Karpas-422 (cell line): ENCODE results near the gene SORD. TPM values are rescaled to one million over a fixed set of nuclear protein-coding genes. Genes with fewer than 3 reads are reported as not detected.
A peak's percentile ranks its signal among the peaks of the same experiment; 100 is the strongest.
"Not testable (repeated sequence)": the region's sequence is repeated elsewhere in the genome, so short reads cannot be mapped to it uniquely, and the experiment has no call there.

Experiments
- DNase-seq: peaks from one replicate; pipeline ENCODE4 v3.0.0-alpha.2; 2015
- H2AFZ ChIP-seq: fragments of 200-600 bp; sonication (generic); 2 replicates; pipeline ENCODE4 v1.6.1; 2014; ENCODE audit warnings: antibody characterized with exemption, low read length, mixed read lengths
- H3K27ac ChIP-seq: fragments of 200-600 bp; sonication (generic); 2 replicates; pipeline ENCODE4 v1.5.1; 2014; ENCODE audit warnings: mild to moderate bottlenecking, low read length, moderate library complexity
- H3K27me3 ChIP-seq: fragments of 200-600 bp; sonication (generic); 2 replicates; pipeline ENCODE4 v1.6.1; 2014; ENCODE audit warnings: low read length, mixed read lengths
- H3K36me3 ChIP-seq: fragments of 200-600 bp; sonication (generic); 2 replicates; pipeline ENCODE4 v1.6.1; 2014; ENCODE audit warnings: low read length, mixed read lengths; ENCODE audit not compliant: insufficient read depth
- H3K4me1 ChIP-seq: fragments of 200-600 bp; sonication (generic); 2 replicates; pipeline ENCODE4 v1.6.1; 2014; ENCODE audit warnings: mild to moderate bottlenecking, low read length, mixed read lengths
- H3K4me2 ChIP-seq: fragments of 200-600 bp; sonication (generic); 2 replicates; pipeline ENCODE4 v1.6.1; 2014; ENCODE audit warnings: low read length, low read depth, mild to moderate bottlenecking; ENCODE audit not compliant: poor library complexity, severe bottlenecking
- H3K4me3 ChIP-seq: fragments of 200-600 bp; sonication (generic); 2 replicates; pipeline ENCODE4 v1.5.1; 2014; ENCODE audit warnings: mild to moderate bottlenecking, antibody characterized with exemption, low read length, mixed read lengths
- H3K79me2 ChIP-seq: fragments of 200-600 bp; sonication (generic); 2 replicates; pipeline ENCODE4 v1.6.1; 2014; ENCODE audit warnings: mild to moderate bottlenecking, low read length, mixed read lengths
- H3K9ac ChIP-seq: fragments of 200-600 bp; sonication (generic); 2 replicates; pipeline ENCODE4 v1.6.0; 2014; ENCODE audit warnings: low read length
- H3K9me2 ChIP-seq: fragments of 200-600 bp; sonication (generic), shearing (Covaris generic); replicated peaks from 2 replicates; pipeline ENCODE4 v1.6.0; 2014; ENCODE audit warnings: mild to moderate bottlenecking, low read length, moderate library complexity; ENCODE audit not compliant: insufficient read depth
- H3K9me3 ChIP-seq: fragments of 300-700, 200-600 bp; sonication (generic); 2 replicates; pipeline ENCODE4 v1.6.1; 2014; ENCODE audit warnings: low read length, mixed read lengths
- H4K20me1 ChIP-seq: fragments of 200-600 bp; sonication (generic); 2 replicates; pipeline ENCODE4 v1.6.1; 2014; ENCODE audit warnings: mild to moderate bottlenecking, antibody characterized with exemption, low read length, low read depth; ENCODE audit not compliant: insufficient read depth
- total RNA-seq: library from RNA; depleted of rRNA; stranded (reverse); fragments of >200 nt; shearing (Covaris generic); gene quantifications from 2 replicates; pipeline ENCODE4 v1.2.3, GENCODE V29; 2014; ENCODE audit warnings: low replicate concordance

SORD gene
- total RNA-seq, 1 experiment from 2014 or later, result 33.5 TPM

- not testable (repeated sequence) for H2AFZ ChIP-seq, H3K4me2 ChIP-seq, H4K20me1 ChIP-seq, H3K4me3 ChIP-seq, H3K9me2 ChIP-seq, H3K27me3 ChIP-seq, H3K9ac ChIP-seq, H3K9me3 ChIP-seq, DNase-seq, H3K27ac ChIP-seq, H3K36me3 ChIP-seq
- peaks cover 14% of the 10 kb centered on the region for H3K4me1 ChIP-seq
- peaks cover 15% of the 10 kb centered on the region for H3K79me2 ChIP-seq
Measured at GRCh38 chr15:45041538-45041937, 18.5 kb downstream of the SORD start.

- Histone ChIP-seq H3K4me1 (peaks cover 15% of the 10 kb centered on the region), H3K79me2 (peaks cover 14% of the 10 kb centered on the region)
- not testable (repeated sequence) for H3K27ac ChIP-seq, H3K9me2 ChIP-seq, H3K27me3 ChIP-seq, DNase-seq, H3K4me3 ChIP-seq, H4K20me1 ChIP-seq, H3K9ac ChIP-seq, H3K4me2 ChIP-seq, H3K36me3 ChIP-seq, H2AFZ ChIP-seq, H3K9me3 ChIP-seq
Measured at GRCh38 chr15:45042859-45043258, 19.9 kb downstream of the SORD start.

GRCh38 chr15:45044270-45044669 is 21.3 kb downstream of the SORD start:
- H3K79me2 ChIP-seq, result peaks cover 14% of the 10 kb centered on the region
- not testable (repeated sequence) for H4K20me1 ChIP-seq, H3K4me3 ChIP-seq, H2AFZ ChIP-seq, DNase-seq, H3K9me3 ChIP-seq, H3K9ac ChIP-seq, H3K4me2 ChIP-seq, H3K27me3 ChIP-seq, H3K27ac ChIP-seq, H3K9me2 ChIP-seq
- H3K4me1 ChIP-seq, result peaks cover 29% of the 10 kb centered on the region
- H3K36me3 ChIP-seq, result peaks cover 15% of the 10 kb centered on the region

DNA sequence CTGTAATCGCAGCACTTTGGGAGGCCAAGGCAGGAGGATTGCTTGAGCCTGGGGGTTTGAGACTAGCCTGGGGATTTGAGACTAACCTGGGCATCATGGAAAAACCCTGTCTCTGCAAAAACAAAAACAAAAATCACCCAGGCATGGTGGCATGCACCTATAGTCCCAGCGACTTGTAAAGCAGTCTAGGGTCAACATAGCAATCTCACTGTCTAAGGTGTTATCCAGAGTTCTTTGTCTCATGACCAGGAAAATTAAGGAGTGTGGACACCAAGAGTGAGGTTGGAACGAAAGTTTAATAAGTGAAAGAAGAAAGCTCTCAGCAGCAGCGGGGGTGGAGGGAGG is 25.4 kb downstream of the SORD start:
- not testable (repeated sequence) for H4K20me1 ChIP-seq, H3K27me3 ChIP-seq, DNase-seq, H2AFZ ChIP-seq, H3K9me2 ChIP-seq, H3K9me3 ChIP-seq
- Histone ChIP-seq H3K4me3 (peak overlapping the region; percentile 38; the same call in 1 of the 2 replicates), H3K27ac (peak overlapping the region; percentile 88), H3K4me1 (peaks cover 33% of the 10 kb centered on the region), H3K79me2 (peaks cover 52% of the 10 kb centered on the region), H3K9ac (peak overlapping the region; percentile 53), H3K4me2 (peak overlapping the region; percentile 59), H3K36me3 (peaks cover 54% of the 10 kb centered on the region)

- peak overlapping the region; percentile 59 for H3K4me2 ChIP-seq
- H3K36me3 ChIP-seq, result peaks cover 54% of the 10 kb centered on the region
- H3K79me2 ChIP-seq, result peaks cover 52% of the 10 kb centered on the region
- H3K4me1 ChIP-seq, result peaks cover 33% of the 10 kb centered on the region
- peak overlapping the region; percentile 38; the same call in 1 of the 2 replicates for H3K4me3 ChIP-seq
- H3K27me3 ChIP-seq, result no peaks in the 10 kb centered on the region
- H3K27ac ChIP-seq, result peak overlapping the region; percentile 88
- peak; percentile 89 for DNase-seq
- no peak overlapping the region; the same call in 1 of the 2 replicates for H2AFZ ChIP-seq
- H3K9me3 ChIP-seq, result no peaks in the 10 kb centered on the region; the same call in 1 of the 2 replicates
- no peaks in the 10 kb centered on the region for H4K20me1 ChIP-seq
- peak overlapping the region; percentile 62 for H3K9ac ChIP-seq
- H3K9me2 ChIP-seq, result no peaks in the 10 kb centered on the region
Measured at GRCh38 chr15:45048794-45049631, 26.0 kb downstream of the SORD start.

- peak; percentile 20 for DNase-seq
- no peak overlapping the region for H2AFZ ChIP-seq
- H3K4me3 ChIP-seq, result no peak overlapping the region
- no peaks in the 10 kb centered on the region for H3K9me2 ChIP-seq
- H3K9ac ChIP-seq, result no peak overlapping the region
- peaks cover 52% of the 10 kb centered on the region for H3K79me2 ChIP-seq
- no peaks in the 10 kb centered on the region for H4K20me1 ChIP-seq
- peaks cover 54% of the 10 kb centered on the region for H3K36me3 ChIP-seq
- no peak overlapping the region for H3K4me2 ChIP-seq
- no peaks in the 10 kb centered on the region for H3K27me3 ChIP-seq
- H3K27ac ChIP-seq, result no peak overlapping the region
- H3K4me1 ChIP-seq, result peaks cover 23% of the 10 kb centered on the region
- no peaks in the 10 kb centered on the region; the same call in 1 of the 2 replicates for H3K9me3 ChIP-seq
Measured at GRCh38 chr15:45050587-45050986, 27.6 kb downstream of the SORD start.

DNA sequence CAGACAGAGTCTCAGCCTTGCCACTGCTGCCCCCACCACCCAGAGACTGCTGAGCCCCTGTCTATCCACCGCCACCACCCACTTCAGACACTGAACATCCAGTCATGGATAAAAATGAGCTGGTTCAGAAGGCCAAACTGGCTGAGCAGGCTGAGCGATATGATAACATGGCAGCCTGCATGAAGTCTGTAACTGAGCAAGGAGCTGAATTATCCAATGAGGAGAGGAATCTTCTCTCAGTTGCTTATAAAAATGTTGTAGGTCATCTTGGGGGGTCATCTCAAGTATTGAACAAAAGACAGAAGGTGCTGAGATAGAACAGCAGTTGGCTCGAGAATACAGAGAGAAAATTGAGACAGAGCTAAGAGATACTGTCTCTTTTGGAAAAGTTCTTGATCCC is 29.7 kb downstream of the SORD start:
- H3K27ac ChIP-seq, H3K4me3 ChIP-seq, H3K27me3 ChIP-seq, H2AFZ ChIP-seq, DNase-seq, H3K9me3 ChIP-seq, H4K20me1 ChIP-seq, H3K9ac ChIP-seq, H3K4me2 ChIP-seq, H3K9me2 ChIP-seq: not testable (repeated sequence)
- peaks cover 56% of the 10 kb centered on the region for H3K36me3 ChIP-seq
- peaks cover 61% of the 10 kb centered on the region for H3K79me2 ChIP-seq
- H3K4me1 ChIP-seq, result peaks cover 19% of the 10 kb centered on the region

DNA sequence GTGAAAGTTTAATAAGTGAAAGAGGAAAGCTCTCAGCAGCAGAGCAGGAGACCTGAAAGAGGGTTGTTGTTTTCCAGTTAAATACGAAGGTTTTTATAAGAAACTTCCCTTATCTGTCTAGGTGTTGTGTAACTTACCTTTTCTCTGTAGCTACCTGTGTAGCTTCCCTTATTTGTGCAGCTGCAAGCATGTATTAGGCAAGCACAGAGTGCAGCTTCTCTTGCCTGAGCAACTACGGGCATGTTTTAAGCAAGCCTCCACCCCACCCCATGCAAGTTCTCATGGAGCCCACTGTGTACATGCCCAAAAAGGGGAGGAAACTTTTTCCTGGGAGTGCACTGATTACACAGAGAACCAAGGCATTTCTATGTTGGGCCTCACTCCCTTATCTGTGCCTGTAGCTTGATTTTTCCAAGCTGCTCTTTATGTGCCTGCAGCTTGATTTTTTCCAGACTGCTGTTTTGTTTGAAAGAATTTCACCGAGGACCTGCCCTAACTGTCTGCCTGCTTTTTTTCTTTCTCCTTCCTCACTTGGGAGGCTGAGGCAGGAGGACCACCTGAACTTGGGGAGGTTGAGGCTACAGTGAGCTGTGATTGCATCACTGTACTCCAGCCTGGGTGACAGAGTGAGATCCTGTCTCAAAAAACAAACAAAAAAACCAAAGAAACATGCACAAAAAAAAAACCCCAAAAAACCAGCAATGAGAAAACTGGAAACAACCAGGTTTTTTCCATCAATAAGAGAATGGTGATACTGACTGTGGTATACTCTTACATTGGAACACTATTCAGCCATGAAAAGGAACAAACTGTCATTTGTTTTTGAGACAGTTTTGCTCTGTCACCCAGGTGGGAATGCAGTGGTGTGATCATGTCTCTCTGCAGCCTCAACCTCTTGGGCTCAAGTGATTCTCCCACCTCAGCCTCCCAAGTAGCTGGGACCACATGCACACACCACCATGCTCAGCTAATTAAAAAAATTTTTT is 36.0 kb downstream of the SORD start:
- H2AFZ ChIP-seq, H3K27ac ChIP-seq, H3K9me3 ChIP-seq, H3K4me2 ChIP-seq, H3K27me3 ChIP-seq, H3K9ac ChIP-seq, H4K20me1 ChIP-seq, H3K9me2 ChIP-seq, H3K4me3 ChIP-seq, DNase-seq, H3K4me1 ChIP-seq: not testable (repeated sequence)
- H3K79me2 ChIP-seq, result peaks cover 24% of the 10 kb centered on the region
- H3K36me3 ChIP-seq, result peaks cover 19% of the 10 kb centered on the region
